Gastrocnemius medialis (tissue), 4 donors: ENCODE measurements around the gene EEF2KMT. TPM values are rescaled to one million over a fixed set of nuclear protein-coding genes. Genes with fewer than 3 reads are reported as not detected.

Source experiments
- ATAC-seq, 2 donors: fragments of 150-250 bp; one replicate each; pipeline ENCODE4 v1.9.1; 2016
- DNase-seq, 2 donors: peaks; one replicate each; pipeline ENCODE4 v3.0.0-alpha.2; 2019
- H3K27ac ChIP-seq, 4 donors: fragments of 200-600 bp; sonication (generic); 1 replicate in 1 of 4; 2 replicates in 3 of 4; pipeline ENCODE4 v1.5.1; 2016 to 2018; ENCODE audit warnings: mild to moderate bottlenecking in 2 of 4, moderate library complexity in 1 of 4
- H3K27me3 ChIP-seq, 3 donors: fragments of 200-600 bp; sonication (generic) in 2 of 3; 1 replicate in 1 of 3; 2 replicates in 2 of 3; pipeline versions ENCODE4 v1.5.1 to v1.6.0; 2016 to 2019; ENCODE audit warnings: mild to moderate bottlenecking in 1 of 3, moderate library complexity in 1 of 3
- H3K36me3 ChIP-seq, 2 donors: fragments of 200-600 bp; sonication (generic) in 1 of 2; one replicate each; pipeline ENCODE4 v1.5.1; 2017 to 2018
- H3K4me1 ChIP-seq, 2 donors: fragments of 200-600 bp; sonication (generic) in 1 of 2; one replicate each; pipeline ENCODE4 v1.5.1; 2016 to 2017; ENCODE audit warnings: mild to moderate bottlenecking in 2 of 2
- H3K4me3 ChIP-seq, 4 donors: fragments of 200-600 bp; sonication (generic) in 3 of 4; 1 replicate in 1 of 4; 2 replicates in 3 of 4; pipeline ENCODE4 v1.5.1; 2016 to 2019; ENCODE audit warnings: mild to moderate bottlenecking in 2 of 4
- H3K9me3 ChIP-seq, 3 donors: fragments of 200-600 bp; sonication (generic) in 2 of 3; 1 replicate in 1 of 3; 2 replicates in 2 of 3; pipeline ENCODE4 v1.5.1; 2016 to 2019
- POLR2A ChIP-seq, 2 donors: fragments of 450-650 bp; IDR thresholded peaks; one replicate each; pipeline ENCODE4 v1.6.1; 2017; ENCODE audit warnings: antibody characterized with exemption in 2 of 2, mild to moderate bottlenecking in 2 of 2, moderate library complexity in 2 of 2
- in situ Hi-C, 4 donors: fragments of 200-750 bp; cut with MboI; loops; one replicate each; pipeline versions ENCODE4 v1.15.0 to v1.8.0; 2017; ENCODE audit warnings: low sequenced_read_pairs in 4 of 4
- intact Hi-C: fragments of 100-400 bp; cut with DNase I; formaldehyde crosslinking; loops from one replicate; pipeline ENCODE4 v1.15.1; 2023; ENCODE audit warnings: low total_unique reads
- total RNA-seq, 4 donors: library from RNA; depleted of rRNA; stranded (reverse); fragments of >200 nt; gene quantifications; one replicate each; pipeline versions ENCODE4 v1.1.0 to v1.2.3, GENCODE V29; 2016
- TF ChIP-seq, protein P1 (sequence below), 5 experiments: fragments of 450-650 bp in 3 of 5; fragments of 200-600 bp in 2 of 5; sonication (generic) in 2 of 5; IDR thresholded peaks in 4 of 5; conservative IDR thresholded peaks in 1 of 5; 1 replicate in 4 of 5; 2 replicates in 1 of 5; pipeline ENCODE4 v1.5.1; 2016 to 2019; ENCODE audit warnings: antibody characterized with exemption in 5 of 5, mild to moderate bottlenecking in 3 of 5, moderate library complexity in 3 of 5

Gene EEF2KMT
- total RNA-seq, 4 donors from 2014 or later = 10.0 to 17.1 (median 12.4) TPM

- ATAC-seq = no peak
- in situ Hi-C loops (no loop called here), intact Hi-C loops (loop anchor here (1.0 to 10.0 kb wide), 2 partner anchors 37 to 456 kb away; partner anchors contain the start of genes NAGPA and UBALD1)
- DNase-seq = no peak
- peak overlapping the region; percentile 72 to 88 (median 82) for H3K27ac ChIP-seq
- no peaks in the 10 kb centered on the region for H3K27me3 ChIP-seq
- TF ChIP-seq, protein P1, sequence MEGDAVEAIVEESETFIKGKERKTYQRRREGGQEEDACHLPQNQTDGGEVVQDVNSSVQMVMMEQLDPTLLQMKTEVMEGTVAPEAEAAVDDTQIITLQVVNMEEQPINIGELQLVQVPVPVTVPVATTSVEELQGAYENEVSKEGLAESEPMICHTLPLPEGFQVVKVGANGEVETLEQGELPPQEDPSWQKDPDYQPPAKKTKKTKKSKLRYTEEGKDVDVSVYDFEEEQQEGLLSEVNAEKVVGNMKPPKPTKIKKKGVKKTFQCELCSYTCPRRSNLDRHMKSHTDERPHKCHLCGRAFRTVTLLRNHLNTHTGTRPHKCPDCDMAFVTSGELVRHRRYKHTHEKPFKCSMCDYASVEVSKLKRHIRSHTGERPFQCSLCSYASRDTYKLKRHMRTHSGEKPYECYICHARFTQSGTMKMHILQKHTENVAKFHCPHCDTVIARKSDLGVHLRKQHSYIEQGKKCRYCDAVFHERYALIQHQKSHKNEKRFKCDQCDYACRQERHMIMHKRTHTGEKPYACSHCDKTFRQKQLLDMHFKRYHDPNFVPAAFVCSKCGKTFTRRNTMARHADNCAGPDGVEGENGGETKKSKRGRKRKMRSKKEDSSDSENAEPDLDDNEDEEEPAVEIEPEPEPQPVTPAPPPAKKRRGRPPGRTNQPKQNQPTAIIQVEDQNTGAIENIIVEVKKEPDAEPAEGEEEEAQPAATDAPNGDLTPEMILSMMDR (IDR thresholded peaks at IDR 0.05 in 4 of 5, conservative IDR thresholded peaks at IDR 0.05 in 1 of 5) = no peak
- no peak for TF ChIP-seq POLR2A (IDR thresholded peaks at IDR 0.05)
- H3K9me3 ChIP-seq = no peaks in the 10 kb centered on the region
- no peak overlapping the region for H3K4me3 ChIP-seq
- H3K36me3 ChIP-seq = peaks cover 0 to 15% of the 10 kb centered on the region in 2 donors
- H3K4me1 ChIP-seq = peaks cover 8 to 13% of the 10 kb centered on the region in 2 donors
Measured at GRCh38 chr16:5070431-5071186, 27.0 kb downstream of the EEF2KMT start.

DNA sequence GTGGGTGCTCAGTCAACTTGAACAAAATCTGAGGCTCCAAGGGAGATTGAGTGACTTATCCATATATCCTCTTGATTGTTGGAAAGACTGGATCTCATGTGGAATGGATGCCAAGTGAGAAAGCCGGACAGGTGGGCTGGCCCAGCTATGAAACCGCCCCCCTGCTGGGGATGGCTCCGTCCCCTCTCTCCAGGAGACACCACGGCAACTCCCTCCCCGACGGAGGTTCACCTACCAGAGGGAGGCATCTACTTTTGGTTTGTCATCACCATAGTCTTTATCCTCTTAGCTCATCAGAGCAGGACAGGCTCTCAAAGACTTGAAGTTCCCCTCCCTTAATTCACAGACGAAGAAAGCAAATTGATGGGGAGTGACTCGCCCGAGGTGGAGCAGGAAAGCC, 27.7 kb downstream of the EEF2KMT start:
- H3K27ac ChIP-seq = no peak overlapping the region
- peaks cover 8 to 13% of the 10 kb centered on the region in 2 donors for H3K4me1 ChIP-seq
- no peaks in the 10 kb centered on the region for H3K9me3 ChIP-seq
- no peaks in the 10 kb centered on the region for H3K27me3 ChIP-seq
- H3K36me3 ChIP-seq = peaks cover 0 to 8% of the 10 kb centered on the region in 2 donors
- intact Hi-C loops = loop anchor here (10.0 kb wide), 1 partner anchor 455 kb away; the partner anchor contains the start of gene UBALD1
- DNase-seq (no peak), ATAC-seq (no peak)
- H3K4me3 ChIP-seq = no peak overlapping the region
- TF ChIP-seq POLR2A (IDR thresholded peaks at IDR 0.05) = no peak
- TF ChIP-seq, protein P1 (IDR thresholded peaks at IDR 0.05 in 4 of 5, conservative IDR thresholded peaks at IDR 0.05 in 1 of 5) = no peak
- in situ Hi-C loops = no loop called here

DNA sequence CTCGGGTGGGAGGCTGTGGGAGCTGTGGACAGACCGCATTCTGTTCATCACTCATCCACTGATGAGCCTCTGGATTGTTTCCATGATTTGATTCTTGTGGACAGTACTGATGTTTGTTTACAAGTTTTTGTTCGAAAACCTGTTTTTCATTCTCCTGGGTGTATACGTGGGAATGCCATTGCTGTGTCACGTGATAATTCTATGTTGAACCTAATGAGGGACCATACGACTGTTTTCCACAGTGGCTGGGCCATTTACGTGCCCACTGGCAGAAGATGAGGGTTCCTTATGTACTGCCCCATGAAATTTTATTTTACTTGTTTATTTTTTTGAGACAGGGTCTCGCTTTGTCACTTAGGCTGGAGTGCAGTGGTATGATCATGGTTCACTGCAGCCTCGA, 28.5 kb downstream of the EEF2KMT start:
- intact Hi-C loops (no loop called here), in situ Hi-C loops (no loop called here)
- no peak for TF ChIP-seq POLR2A (IDR thresholded peaks at IDR 0.05)
- TF ChIP-seq, protein P1 (IDR thresholded peaks at IDR 0.05 in 4 of 5, conservative IDR thresholded peaks at IDR 0.05 in 1 of 5) = no peak
- no peak for ATAC-seq
- H3K4me1 ChIP-seq = peaks cover 8 to 13% of the 10 kb centered on the region in 2 donors
- H3K27me3 ChIP-seq = no peaks in the 10 kb centered on the region
- no peak overlapping the region for H3K4me3 ChIP-seq
- no peak for DNase-seq
- H3K36me3 ChIP-seq = no peaks in the 10 kb centered on the region
- H3K9me3 ChIP-seq = no peaks in the 10 kb centered on the region
- H3K27ac ChIP-seq = no peak overlapping the region

DNA sequence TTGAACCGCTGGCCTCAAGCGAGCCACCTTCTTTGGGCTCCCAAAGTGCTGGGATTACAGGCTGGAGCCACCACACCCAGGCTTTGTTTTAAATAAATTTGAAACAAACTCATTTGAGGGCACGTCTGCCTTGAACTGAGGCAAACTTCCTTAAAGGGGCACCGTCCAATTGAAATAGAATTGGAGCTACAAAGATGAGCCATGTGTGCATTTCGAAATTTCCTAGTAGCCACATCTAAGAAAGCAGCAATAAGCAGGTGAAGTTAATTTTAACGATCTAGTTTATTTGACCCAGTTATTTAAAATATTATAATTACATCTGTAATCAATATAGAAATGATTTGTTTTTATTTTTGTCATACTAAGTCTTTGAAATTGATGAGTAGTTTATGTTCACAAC, 31.1 kb downstream of the EEF2KMT start:
- H3K36me3 ChIP-seq = no peaks in the 10 kb centered on the region
- no peaks in the 10 kb centered on the region for H3K27me3 ChIP-seq
- ATAC-seq (no peak), DNase-seq (no peak)
- in situ Hi-C loops (no loop called here), intact Hi-C loops (no loop called here)
- H3K4me1 ChIP-seq = peaks cover 0 to 5% of the 10 kb centered on the region in 2 donors
- H3K4me3 ChIP-seq = no peak overlapping the region
- H3K9me3 ChIP-seq = no peaks in the 10 kb centered on the region
- no peak overlapping the region for H3K27ac ChIP-seq
- TF ChIP-seq POLR2A (IDR thresholded peaks at IDR 0.05) = no peak
- TF ChIP-seq, protein P1 (IDR thresholded peaks at IDR 0.05 in 4 of 5, conservative IDR thresholded peaks at IDR 0.05 in 1 of 5) = no peak
